ENCODE measurements around the gene DOLK. TPM values are rescaled to one million over a fixed set of nuclear protein-coding genes. Genes with fewer than 3 reads are reported as not detected.
A peak's percentile ranks its signal among the peaks of the same experiment; 100 is the strongest.
"Not testable (repeated sequence)": the region's sequence is repeated elsewhere in the genome, so short reads cannot be mapped to it uniquely, and the experiment has no call there.

Gene DOLK
- polyA plus RNA-seq, 1 of the 3 experiments (the other 2 are of a cell fraction), result 23.1 TPM

GRCh38 chr9:128979111-128979510 lies 31.7 kb upstream of the DOLK start (continued):
- TF ChIP-seq ZBTB33 (IDR thresholded peaks at IDR 0.05; ENCODE audit: borderline replicate concordance, low read depth), result no peak
- TF ChIP-seq MXI1 (IDR thresholded peaks at IDR 0.05; ENCODE audit: low read depth, low read length), result no peak
- no peak for TF ChIP-seq CHD2 (IDR thresholded peaks at IDR 0.05; ENCODE audit: low read length, partially characterized antibody)
- TF ChIP-seq EZH2phosphoT487 (IDR thresholded peaks at IDR 0.05; ENCODE audit: borderline replicate concordance, low read depth), result no peak
- TF ChIP-seq TAF1 (IDR thresholded peaks at IDR 0.05; ENCODE audit: borderline replicate concordance, low read depth, low read length), result no peak
- no peak for TF ChIP-seq GATA2 (CRISPR knock-in tag; IDR thresholded peaks at IDR 0.05)

GRCh38 chr9:128972956-128973355 lies 25.6 kb upstream of the DOLK start:
- Histone ChIP-seq H3F3A (replicated peaks; ENCODE audit: insufficient read depth) (peaks cover 22% of the 10 kb centered on the region), H2AFZ (ENCODE audit: low read depth) (no peak overlapping the region), H3K9me3 (no peaks in the 10 kb centered on the region), H3K4me3 (ENCODE audit: low read depth in 2 of 2, low read length in 1 of 2) (no peak overlapping the region), H3K9ac (no peak overlapping the region), H3K79me2 (ENCODE audit: insufficient read depth) (no peaks in the 10 kb centered on the region), H3K36me3 (replicated peaks in 1 of 2; ENCODE audit: control insufficient read depth in 1 of 2, insufficient read depth in 2 of 2, low read length in 1 of 2) (peaks cover 14 to 35% of the 10 kb centered on the region in 2 experiments), H3K27ac (ENCODE audit: low read depth in 2 of 2, low read length in 1 of 2) (peak overlapping the region in 1 of 2 experiments; percentile 59; a peak in 2 of 4 replicates), H3K4me2 (peak overlapping the region; percentile 23; the same call in 1 of the 2 replicates), H4K20me1 (ENCODE audit: insufficient read depth) (no peaks in the 10 kb centered on the region), H3K9me2 (no peaks in the 10 kb centered on the region), H3K27me3 (ENCODE audit: insufficient read depth) (no peaks in the 10 kb centered on the region), H3K4me1 (ENCODE audit: control insufficient read depth in 1 of 2, insufficient read depth in 2 of 2, low read depth in 1 of 2, low read length in 1 of 2) (no peaks in the 10 kb centered on the region)
- no peak for DNase-seq
- no peak for TF ChIP-seq MEF2A (IDR thresholded peaks at IDR 0.05; ENCODE audit: borderline replicate concordance, low read depth)
- TF ChIP-seq MAX (IDR thresholded peaks at IDR 0.05; ENCODE audit: low read depth), result peak; percentile 44; the same call in 1 of the 2 replicates
- peak; percentile 65 for TF ChIP-seq FOSL2 (IDR thresholded peaks at IDR 0.05; ENCODE audit: borderline replicate concordance, low read depth)
- no peak for TF ChIP-seq EZH2phosphoT487 (IDR thresholded peaks at IDR 0.05; ENCODE audit: borderline replicate concordance, low read depth)
- TF ChIP-seq TCF12 (IDR thresholded peaks at IDR 0.05), result peak; percentile 38; the same call in 1 of the 2 replicates
- ChIA-PET POLR2A (no interaction called here), CTCF (no interaction called here)
- 13% methylated on average over 4 of the region's 4 CpGs for WGBS (ENCODE audit: low lambda C conversion rate)

GRCh38 chr9:128969491-128969890 lies 22.1 kb upstream of the DOLK start:
- Histone ChIP-seq H3K27me3 (ENCODE audit: insufficient read depth) (no peaks in the 10 kb centered on the region), H3K9me2 (no peaks in the 10 kb centered on the region), H3K4me3 (ENCODE audit: low read depth in 2 of 2, low read length in 1 of 2) (no peak overlapping the region), H3K4me2 (no peak overlapping the region), H4K20me1 (ENCODE audit: insufficient read depth) (no peaks in the 10 kb centered on the region), H3K9me3 (no peaks in the 10 kb centered on the region), H3K79me2 (ENCODE audit: insufficient read depth) (no peaks in the 10 kb centered on the region), H2AFZ (ENCODE audit: low read depth) (no peak overlapping the region), H3K27ac (ENCODE audit: low read depth in 2 of 2, low read length in 1 of 2) (no peak overlapping the region), H3K4me1 (ENCODE audit: control insufficient read depth in 1 of 2, insufficient read depth in 2 of 2, low read depth in 1 of 2, low read length in 1 of 2) (no peaks in the 10 kb centered on the region), H3F3A (replicated peaks; ENCODE audit: insufficient read depth) (peaks cover 26% of the 10 kb centered on the region), H3K36me3 (replicated peaks in 1 of 2; ENCODE audit: control insufficient read depth in 1 of 2, insufficient read depth in 2 of 2, low read length in 1 of 2) (peaks cover 14 to 29% of the 10 kb centered on the region in 2 experiments), H3K9ac (no peak overlapping the region)
- DNase-seq, result no peak
- 96% methylated on average over 5 of the region's 5 CpGs for WGBS (ENCODE audit: low lambda C conversion rate)
- TF ChIP-seq GATA2 (CRISPR knock-in tag; IDR thresholded peaks at IDR 0.05) (no peak), IRF3 (IDR thresholded peaks at IDR 0.05; ENCODE audit: low read depth, low read length) (no peak), TAF1 (IDR thresholded peaks at IDR 0.05; ENCODE audit: borderline replicate concordance, low read depth, low read length) (no peak), NFIC (IDR thresholded peaks at IDR 0.05; ENCODE audit: borderline replicate concordance) (no peak), MAX (IDR thresholded peaks at IDR 0.05; ENCODE audit: low read depth) (no peak), POLR2AphosphoS5 (IDR thresholded peaks at IDR 0.05; ENCODE audit: low read depth, low read length) (no peak), EZH2phosphoT487 (IDR thresholded peaks at IDR 0.05; ENCODE audit: borderline replicate concordance, low read depth) (no peak), RXRA (IDR thresholded peaks at IDR 0.05; ENCODE audit: borderline replicate concordance, low read depth) (no peak), RAD21 (IDR thresholded peaks at IDR 0.05; ENCODE audit: low read length) (no peak)
- ChIA-PET CTCF (no interaction called here), POLR2A (no interaction called here)

- WGBS (ENCODE audit: low lambda C conversion rate), result 96% methylated on average over 9 of the region's 9 CpGs
- DNase-seq; H3K9me2 ChIP-seq; H2AFZ ChIP-seq (ENCODE audit: low read depth); CTCF ChIA-PET; H3K9me3 ChIP-seq; H3K4me1 ChIP-seq (ENCODE audit: control insufficient read depth in 1 of 2, insufficient read depth in 2 of 2, low read depth in 1 of 2, low read length in 1 of 2); H3K27me3 ChIP-seq (ENCODE audit: insufficient read depth); H3K9ac ChIP-seq; H3K4me2 ChIP-seq; H3K79me2 ChIP-seq (ENCODE audit: insufficient read depth); H3K27ac ChIP-seq (ENCODE audit: low read depth in 2 of 2, low read length in 1 of 2); H4K20me1 ChIP-seq (ENCODE audit: insufficient read depth); H3K4me3 ChIP-seq (ENCODE audit: low read depth in 2 of 2, low read length in 1 of 2); POLR2A ChIA-PET: not testable (repeated sequence)
- Histone ChIP-seq H3K36me3 (replicated peaks in 1 of 2; ENCODE audit: control insufficient read depth in 1 of 2, insufficient read depth in 2 of 2, low read length in 1 of 2) (peaks cover 20 to 51% of the 10 kb centered on the region in 2 experiments), H3F3A (replicated peaks; ENCODE audit: insufficient read depth) (peaks cover 10% of the 10 kb centered on the region)
Measured at GRCh38 chr9:128961403-128961802, 14.0 kb upstream of the DOLK start.
